ENCODE data around the gene ELFN1. TPM values are rescaled to one million over a fixed set of nuclear protein-coding genes. Genes with fewer than 3 reads are reported as not detected.

ELFN1 gene
- total and polyA plus RNA-seq, 9 of the 15 experiments (the other 6 are each of a cell fraction or from before 2014, with no cell fraction given): 0.04 to 0.64 (median 0.18) TPM; not detected in 2

DNA sequence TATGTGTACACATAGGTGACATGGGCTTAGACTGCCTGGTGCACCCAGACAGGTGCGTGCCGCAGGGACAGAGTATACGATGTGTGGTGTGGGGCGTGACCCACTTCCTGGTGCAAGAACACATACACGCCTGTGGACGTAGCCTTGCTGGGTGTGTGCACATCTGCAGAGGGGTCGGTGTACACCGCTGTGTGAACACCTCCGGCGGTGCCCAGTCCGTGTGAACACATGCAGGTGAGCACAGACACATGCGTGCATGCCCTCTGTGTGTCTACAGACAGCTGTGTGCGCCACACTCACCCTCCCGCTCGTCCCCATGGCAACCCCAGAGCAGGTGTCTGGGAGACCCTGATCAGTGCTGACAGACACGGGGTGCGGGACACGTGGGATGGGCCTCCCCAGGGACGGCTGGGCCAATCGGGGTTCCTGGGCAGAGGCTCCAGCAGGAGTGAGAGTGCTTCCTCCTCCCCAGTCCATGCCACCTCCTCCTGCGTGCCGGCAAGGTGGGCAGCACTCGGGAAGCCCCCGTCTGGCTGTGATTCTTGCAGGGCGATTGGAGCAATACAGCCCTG, 23.4 kb downstream of the ELFN1 start:
- no peaks in the 10 kb centered on the region for H3K36me3 ChIP-seq (ENCODE audit: control insufficient read depth, insufficient read depth, low read length)
- in situ Hi-C loops (cut with MboI): no loop called here
- intact Hi-C loops (cut with micrococcal nuclease): no loop called here
- no TSS peak for BruUV-seq (replicated peaks)
- H3K27me3 ChIP-seq (ENCODE audit: control insufficient read depth in 2 of 2, insufficient read depth in 2 of 2, low read length in 2 of 2): peaks cover 27 to 74% of the 10 kb centered on the region in 2 experiments; a peak in 4 of 5 replicates
- DNase-seq (ENCODE audit: extremely low read depth in 1 of 4, low spot score in 3 of 4) (no peak), ATAC-seq (no peak; the same call in 1 of the 3 replicates), FAIRE-seq (no peak)
- ChIA-PET POLR2A (no interaction called here), CTCF (ENCODE audit: low intra/inter-chr PET ratio) (no interaction called here)
- H3K9me3 ChIP-seq (replicated peaks; ENCODE audit: control insufficient read depth, insufficient read depth, low read depth, low read length): no peaks in the 10 kb centered on the region
- no peak overlapping the region for H3K4me3 ChIP-seq
- no peak overlapping the region for H3K27ac ChIP-seq (ENCODE audit: extremely low read depth, low read depth, low read length)
- no peaks in the 10 kb centered on the region for H3K9me1 ChIP-seq (ENCODE audit: control insufficient read depth, insufficient read depth, low read length)
- no peaks in the 10 kb centered on the region for H4K20me1 ChIP-seq (replicated peaks; ENCODE audit: control insufficient read depth, insufficient read depth, low read length)
- peak; percentile 31; the same call in 1 of the 2 replicates for TF ChIP-seq RFX1 (IDR thresholded peaks at IDR 0.05)
- no peak for TF ChIP-seq SRF (CRISPR knock-in tag; IDR thresholded peaks at IDR 0.05)
- TF ChIP-seq KDM1A (IDR thresholded peaks at IDR 0.05): peak in 1 of 2 experiments; percentile 57; a peak in 1 of 4 replicates
- no peaks in the 10 kb centered on the region for H3K79me2 ChIP-seq (ENCODE audit: control insufficient read depth, insufficient read depth, low read length)
- no peak overlapping the region for H3K4me2 ChIP-seq (ENCODE audit: insufficient read depth, low read length)
- H3K9ac ChIP-seq (ENCODE audit: insufficient read depth in 1 of 2, low read depth in 2 of 2, low read length in 2 of 2): no peak overlapping the region; a peak in 1 of 4 replicates
- WGBS (ENCODE audit: insufficient coverage, low coverage, missing lambda C conversion rate): 9% methylated on average over 24 of the region's 25 CpGs
- H2AFZ ChIP-seq (ENCODE audit: low read depth, low read length): no peak overlapping the region
- peaks cover 0 to 25% of the 10 kb centered on the region in 2 experiments; a peak in 2 of 5 replicates for H3K4me1 ChIP-seq (replicated peaks in 1 of 2; ENCODE audit: control insufficient read depth in 2 of 2, insufficient read depth in 2 of 2, low read length in 2 of 2)

DNA sequence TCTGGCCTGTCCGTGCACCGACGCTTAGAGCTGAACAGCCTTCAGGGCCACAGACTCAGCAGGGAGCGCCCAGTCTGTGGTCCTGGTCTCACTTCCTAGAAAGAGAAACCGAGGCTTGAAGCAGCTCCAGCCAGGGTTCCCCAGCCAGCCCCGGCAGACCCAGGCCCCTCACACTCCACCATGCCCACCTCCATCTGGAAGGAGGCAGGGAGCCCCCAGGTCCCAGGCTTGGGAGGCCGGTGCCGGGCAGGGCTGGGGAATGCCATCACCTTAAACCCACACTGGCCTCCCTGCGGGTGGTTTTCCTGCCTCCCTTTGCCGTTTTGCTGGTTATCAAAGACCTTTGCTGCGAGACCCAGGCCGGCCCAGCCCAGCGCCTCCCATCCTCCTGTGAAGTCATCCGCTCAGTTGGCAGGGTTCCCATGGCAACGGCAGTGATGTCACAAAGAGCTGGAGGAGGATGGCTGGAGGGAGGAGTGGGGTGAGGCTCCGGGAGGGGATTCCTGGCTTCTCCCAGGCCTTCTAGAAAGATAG, 24.0 kb downstream of the ELFN1 start:
- Histone ChIP-seq H4K20me1 (replicated peaks; ENCODE audit: control insufficient read depth, insufficient read depth, low read length) (no peaks in the 10 kb centered on the region), H3K4me1 (replicated peaks in 1 of 2; ENCODE audit: control insufficient read depth in 2 of 2, insufficient read depth in 2 of 2, low read length in 2 of 2) (peaks cover 0 to 25% of the 10 kb centered on the region in 2 experiments; a peak in 2 of 5 replicates), H3K27ac (ENCODE audit: extremely low read depth, low read depth, low read length) (no peak overlapping the region), H2AFZ (ENCODE audit: low read depth, low read length) (no peak overlapping the region), H3K79me2 (ENCODE audit: control insufficient read depth, insufficient read depth, low read length) (no peaks in the 10 kb centered on the region), H3K9me3 (replicated peaks; ENCODE audit: control insufficient read depth, insufficient read depth, low read depth, low read length) (no peaks in the 10 kb centered on the region), H3K9me1 (ENCODE audit: control insufficient read depth, insufficient read depth, low read length) (no peaks in the 10 kb centered on the region), H3K4me2 (ENCODE audit: insufficient read depth, low read length) (no peak overlapping the region), H3K27me3 (ENCODE audit: control insufficient read depth in 2 of 2, insufficient read depth in 2 of 2, low read length in 2 of 2) (peaks cover 30 to 79% of the 10 kb centered on the region in 2 experiments; a peak in 4 of 5 replicates), H3K9ac (ENCODE audit: insufficient read depth in 1 of 2, low read depth in 2 of 2, low read length in 2 of 2) (no peak overlapping the region; a peak in 1 of 4 replicates), H3K4me3 (no peak overlapping the region), H3K36me3 (ENCODE audit: control insufficient read depth, insufficient read depth, low read length) (no peaks in the 10 kb centered on the region)
- DNase-seq (ENCODE audit: extremely low read depth in 1 of 4, low spot score in 3 of 4): peak in 2 of 4 experiments; percentile 36 to 37
- CTCF ChIA-PET (ENCODE audit: low intra/inter-chr PET ratio): no interaction called here
- intact Hi-C loops (cut with micrococcal nuclease): no loop called here
- no TSS peak for BruUV-seq (replicated peaks)
- WGBS (ENCODE audit: insufficient coverage, low coverage, missing lambda C conversion rate): 1% methylated on average over 16 of the region's 16 CpGs
- TF ChIP-seq RFX1 (IDR thresholded peaks at IDR 0.05) (peak; percentile 84), ZNF316 (IDR thresholded peaks at IDR 0.05) (no peak), JUN (IDR thresholded peaks at IDR 0.05; ENCODE audit: borderline replicate concordance, low read depth, low read length) (no peak), JUN (CRISPR knock-in tag; IDR thresholded peaks at IDR 0.05; ENCODE audit: borderline replicate concordance) (no peak), SMARCB1 (IDR thresholded peaks at IDR 0.05; ENCODE audit: insufficient read length, low read depth) (no peak), SMARCA5 (IDR thresholded peaks at IDR 0.05) (no peak)
- in situ Hi-C loops (cut with MboI): no loop called here
- no peak for FAIRE-seq
- POLR2A ChIA-PET: no interaction called here
- no peak; the same call in 2 of the 3 replicates for ATAC-seq
